AG08395 (cell line): ENCODE results near the gene PLXNA3.

ENCODE experiments used
- DNase-seq: peaks from one replicate; pipeline ENCODE4 v3.0.0; 2012; ENCODE audit warnings: mixed read lengths, low spot score

Gene PLXNA3

DNA sequence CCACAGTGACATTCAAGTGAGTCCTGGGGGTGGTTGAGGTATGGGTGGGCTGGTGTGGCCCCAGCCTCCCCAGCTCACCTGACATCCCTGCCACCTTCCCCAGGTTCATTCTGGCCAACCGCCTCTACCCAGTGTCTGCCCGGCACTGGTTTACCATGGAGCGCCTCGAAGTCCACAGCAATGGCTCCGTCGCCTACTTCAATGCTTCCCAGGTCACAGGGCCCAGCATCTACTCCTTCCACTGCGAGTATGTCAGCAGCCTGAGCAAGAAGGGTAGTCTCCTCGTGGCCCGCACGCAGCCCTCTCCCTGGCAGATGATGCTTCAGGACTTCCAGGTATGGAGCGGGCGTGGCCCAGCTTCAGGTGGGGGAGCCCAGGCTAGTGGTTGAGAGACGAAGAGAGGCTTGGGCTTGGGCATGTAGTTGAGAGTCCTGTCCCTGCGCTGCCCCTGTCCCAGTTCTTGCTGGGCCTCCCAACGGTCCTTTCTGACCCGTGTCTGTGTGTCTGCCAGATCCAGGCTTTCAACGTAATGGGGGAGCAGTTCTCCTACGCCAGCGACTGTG lies 22.8 kb upstream of the PLXNA3 start:
- no peak for DNase-seq

DNA sequence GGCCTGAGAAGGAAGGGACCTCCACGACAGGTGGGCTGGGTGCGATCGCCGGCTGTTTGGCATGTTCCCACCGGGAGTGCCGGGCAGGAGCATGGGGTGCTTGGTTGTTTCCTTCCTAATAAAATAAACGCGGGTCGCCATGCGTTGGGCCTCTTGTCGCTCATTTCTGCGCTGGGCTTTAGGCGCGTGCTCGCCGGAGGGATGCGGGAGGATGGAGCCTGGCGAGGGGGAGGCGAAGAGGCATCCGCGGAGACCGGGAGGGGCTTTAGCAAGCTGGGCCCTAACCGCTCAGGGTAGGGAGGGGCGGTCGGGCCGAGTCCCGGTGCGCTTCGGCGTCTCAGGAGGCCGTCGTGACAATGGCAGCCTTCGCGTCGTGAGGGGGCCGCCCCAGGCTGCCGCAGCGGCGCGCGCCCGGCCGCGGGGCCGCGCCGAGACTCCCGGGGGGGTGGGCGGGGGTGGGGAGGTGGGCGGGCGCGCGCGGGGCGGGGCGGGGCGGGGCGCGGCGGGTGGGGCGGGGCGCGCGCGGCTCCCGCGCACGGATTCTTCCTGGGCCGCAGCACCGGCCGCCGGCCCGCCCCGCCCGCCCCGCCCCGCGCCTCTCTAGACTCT lies 21.6 kb upstream of the PLXNA3 start:
- peak; percentile 65 for DNase-seq

DNA sequence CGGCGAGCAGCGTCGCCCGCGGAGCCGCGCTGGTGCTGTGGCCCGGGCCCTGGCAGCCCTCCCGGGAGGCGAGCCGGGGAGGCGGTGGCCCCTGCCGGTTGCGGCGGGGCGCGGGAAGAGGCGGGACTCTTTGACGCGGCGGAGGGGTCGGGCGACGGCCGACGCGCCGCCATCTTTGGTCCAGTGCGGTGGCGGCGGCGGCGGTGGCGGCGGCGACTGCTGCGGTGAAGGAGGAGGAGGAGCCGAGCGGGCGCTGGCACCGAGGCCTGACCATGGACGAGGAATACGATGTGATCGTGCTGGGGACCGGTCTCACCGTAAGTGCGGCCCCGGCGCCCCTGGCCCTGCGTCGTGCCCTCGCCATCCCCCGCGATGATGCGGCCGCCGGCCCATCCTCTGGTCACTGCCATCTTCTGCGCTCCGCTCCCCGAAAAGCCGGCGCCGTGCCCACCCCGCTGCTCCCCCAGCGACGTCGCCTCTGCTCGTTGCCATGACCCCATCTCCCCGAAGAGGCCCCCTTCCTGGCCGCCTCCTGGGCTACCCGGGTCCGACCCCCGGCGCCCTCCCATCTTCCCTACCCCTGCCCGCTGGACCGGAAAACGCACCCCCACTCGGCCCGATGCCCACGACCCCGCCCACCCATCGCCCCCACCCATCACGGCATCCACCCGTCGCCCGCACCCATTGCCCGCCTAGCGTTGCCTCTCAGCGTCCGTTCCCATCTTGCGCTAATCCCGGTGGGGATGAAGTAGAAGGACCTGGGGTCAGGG lies 20.9 kb upstream of the PLXNA3 start, which contains the start of gene GDI1:
Gene GDI1 (plus strand): TSS at position 172 of the 770 bp plus-strand sequence. CDS start 101 bp downstream, at position 273.
- peak; percentile 38 for DNase-seq

DNA sequence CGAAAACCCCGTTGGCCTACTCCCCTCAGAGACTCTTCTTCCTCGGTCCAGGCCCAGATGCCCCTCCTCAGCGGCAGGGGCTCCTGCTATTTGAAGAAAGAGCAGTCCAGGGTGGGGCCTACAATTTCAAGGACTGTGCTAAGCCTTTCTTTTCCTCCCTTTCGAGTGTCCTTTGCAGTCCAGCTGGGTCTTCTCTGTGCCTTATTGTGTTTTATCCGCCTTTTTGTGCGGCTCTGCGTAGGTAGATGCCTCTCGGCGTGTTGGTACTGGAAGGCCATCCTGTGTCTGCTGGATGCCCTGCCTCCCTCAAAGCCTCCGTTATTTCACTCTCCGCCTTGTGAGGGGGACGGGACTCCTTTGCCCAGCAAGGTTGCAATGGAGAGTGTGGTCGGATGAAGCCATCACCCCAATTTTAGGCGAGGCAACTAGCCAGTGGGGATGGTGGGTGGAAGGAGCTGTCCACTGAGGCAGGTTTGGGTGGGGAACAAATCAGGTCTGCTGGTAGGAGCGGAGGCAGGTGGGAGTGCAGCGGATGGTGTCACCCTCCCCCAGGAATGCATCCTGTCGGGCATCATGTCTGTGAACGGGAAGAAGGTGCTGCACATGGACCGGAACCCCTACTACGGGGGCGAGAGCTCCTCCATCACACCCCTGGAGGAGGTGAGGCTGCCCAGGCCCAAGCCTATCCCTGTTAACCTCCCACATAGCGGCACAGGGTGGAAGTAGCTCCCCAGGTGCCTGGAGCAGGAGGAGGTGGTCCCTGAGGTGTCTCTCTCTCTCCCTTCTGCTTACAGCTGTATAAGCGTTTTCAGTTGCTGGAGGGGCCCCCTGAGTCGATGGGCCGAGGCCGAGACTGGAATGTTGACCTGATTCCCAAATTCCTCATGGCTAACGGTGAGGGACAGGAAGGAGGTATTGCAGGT lies 19.8 kb upstream of the PLXNA3 start:
- no peak for DNase-seq

DNA sequence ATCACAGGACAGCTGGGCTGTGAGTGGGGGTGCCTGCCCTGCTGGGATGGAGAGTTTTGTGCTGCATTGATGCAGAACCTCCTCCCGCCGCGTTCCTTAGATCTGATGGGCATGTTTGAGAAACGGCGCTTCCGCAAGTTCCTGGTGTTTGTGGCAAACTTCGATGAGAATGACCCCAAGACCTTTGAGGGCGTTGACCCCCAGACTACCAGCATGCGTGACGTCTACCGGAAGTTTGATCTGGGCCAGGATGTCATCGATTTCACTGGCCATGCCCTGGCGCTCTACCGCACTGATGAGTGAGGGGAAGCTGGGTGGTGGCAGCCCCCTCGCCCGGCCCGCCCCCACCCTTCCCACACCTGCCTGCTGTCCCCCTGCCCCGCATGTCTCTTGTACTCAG lies 18.2 kb upstream of the PLXNA3 start:
- no peak for DNase-seq

DNA sequence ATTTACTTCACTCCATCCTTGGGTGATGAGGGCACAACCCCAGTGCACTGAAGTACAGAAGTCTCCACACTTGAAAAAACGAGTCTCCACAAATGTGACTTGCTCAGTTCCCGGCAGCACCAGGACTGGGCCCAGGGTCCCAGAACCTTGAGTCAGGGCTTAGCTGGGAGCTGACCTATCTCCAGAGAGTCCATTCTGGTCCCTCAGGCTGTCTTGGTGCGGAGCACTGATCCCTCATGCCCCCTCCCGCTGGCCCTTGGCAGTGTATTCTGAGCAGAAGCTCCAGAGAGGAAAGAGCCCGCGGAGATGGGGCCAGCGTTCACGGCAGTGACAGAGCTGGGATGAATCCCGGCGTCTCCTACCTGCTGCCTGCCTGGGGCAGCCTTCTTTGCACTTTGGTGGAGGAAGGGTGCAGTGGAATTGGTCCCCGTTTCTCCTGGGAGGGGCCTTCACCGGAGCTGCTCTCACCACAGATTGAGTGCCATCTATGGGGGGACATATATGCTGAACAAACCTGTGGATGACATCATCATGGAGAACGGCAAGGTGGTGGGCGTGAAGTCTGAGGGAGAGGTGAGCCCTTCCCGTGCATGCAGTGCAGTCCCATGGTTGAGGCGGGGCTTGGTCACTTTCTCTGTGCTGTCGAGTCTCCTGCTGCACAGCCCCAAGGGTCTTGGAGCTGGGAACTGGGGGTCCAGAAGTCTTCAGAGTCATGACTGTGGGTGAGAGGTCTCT lies 17.3 kb upstream of the PLXNA3 start:
- no peak for DNase-seq

DNA sequence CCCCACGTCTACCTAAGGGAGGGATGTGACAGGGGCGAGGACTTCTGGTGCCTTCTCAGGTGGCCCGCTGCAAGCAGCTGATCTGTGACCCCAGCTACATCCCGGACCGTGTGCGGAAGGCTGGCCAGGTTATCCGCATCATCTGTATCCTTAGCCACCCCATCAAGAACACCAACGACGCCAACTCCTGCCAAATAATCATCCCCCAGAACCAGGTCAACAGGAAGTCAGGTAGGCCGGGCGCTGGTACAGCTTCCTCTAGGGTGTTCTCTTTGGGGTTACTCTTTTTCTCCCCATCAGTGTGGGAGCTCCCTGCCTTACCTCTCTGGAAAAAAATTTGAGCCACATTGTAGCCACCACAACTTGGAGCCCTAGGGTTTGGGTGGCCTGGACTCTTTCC lies 16.5 kb upstream of the PLXNA3 start:
- DNase-seq = no peak

DNA sequence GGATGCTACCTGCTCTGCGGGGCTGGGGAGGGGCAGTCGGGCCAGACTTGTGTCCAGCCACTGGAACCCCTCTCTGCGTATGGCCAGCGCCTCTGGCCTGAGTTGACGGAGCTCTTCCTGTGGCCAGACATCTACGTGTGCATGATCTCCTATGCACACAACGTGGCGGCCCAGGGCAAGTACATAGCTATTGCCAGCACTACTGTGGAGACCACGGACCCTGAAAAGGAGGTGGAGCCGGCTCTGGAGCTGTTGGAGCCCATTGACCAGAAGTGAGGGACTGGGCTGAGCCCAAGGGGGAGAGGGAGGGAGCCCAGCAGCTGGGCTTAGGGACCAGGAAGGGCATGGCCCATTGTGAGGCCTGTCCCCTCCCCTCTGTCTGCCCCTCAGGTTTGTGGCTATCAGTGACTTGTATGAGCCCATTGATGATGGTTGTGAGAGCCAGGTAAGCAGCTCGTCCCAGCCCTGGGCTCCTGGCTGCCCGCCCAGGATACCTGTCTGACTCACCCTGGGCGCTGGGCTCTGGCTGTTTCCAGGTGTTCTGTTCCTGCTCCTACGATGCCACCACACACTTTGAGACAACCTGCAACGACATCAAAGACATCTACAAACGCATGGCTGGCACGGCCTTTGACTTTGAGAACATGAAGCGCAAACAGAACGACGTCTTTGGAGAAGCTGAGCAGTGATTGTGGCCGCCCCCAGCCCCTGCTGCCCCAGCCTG lies 15.9 kb upstream of the PLXNA3 start:
- no peak for DNase-seq

DNA sequence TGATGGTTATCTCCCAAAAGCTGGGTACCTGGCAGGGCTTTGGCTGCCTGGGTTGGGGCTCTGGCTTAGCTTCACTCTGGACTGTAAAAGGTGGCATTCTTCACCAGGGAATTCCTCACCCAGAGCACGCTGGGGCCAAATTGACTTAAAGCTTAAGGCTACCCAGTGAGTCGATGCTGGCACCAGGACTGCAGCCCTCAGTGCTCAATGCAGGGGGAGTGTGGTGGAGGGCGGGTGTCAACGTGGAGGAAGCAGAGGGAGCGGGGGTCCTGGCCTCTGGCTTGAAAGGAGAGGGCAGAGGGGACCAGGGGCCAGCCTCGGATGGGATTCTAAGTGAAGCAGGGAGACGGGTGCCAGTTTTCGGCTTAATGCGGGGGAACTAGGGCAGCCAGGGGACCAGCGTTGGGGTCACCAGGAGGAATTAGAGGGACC lies 14.6 kb upstream of the PLXNA3 start:
- DNase-seq = no peak

DNA sequence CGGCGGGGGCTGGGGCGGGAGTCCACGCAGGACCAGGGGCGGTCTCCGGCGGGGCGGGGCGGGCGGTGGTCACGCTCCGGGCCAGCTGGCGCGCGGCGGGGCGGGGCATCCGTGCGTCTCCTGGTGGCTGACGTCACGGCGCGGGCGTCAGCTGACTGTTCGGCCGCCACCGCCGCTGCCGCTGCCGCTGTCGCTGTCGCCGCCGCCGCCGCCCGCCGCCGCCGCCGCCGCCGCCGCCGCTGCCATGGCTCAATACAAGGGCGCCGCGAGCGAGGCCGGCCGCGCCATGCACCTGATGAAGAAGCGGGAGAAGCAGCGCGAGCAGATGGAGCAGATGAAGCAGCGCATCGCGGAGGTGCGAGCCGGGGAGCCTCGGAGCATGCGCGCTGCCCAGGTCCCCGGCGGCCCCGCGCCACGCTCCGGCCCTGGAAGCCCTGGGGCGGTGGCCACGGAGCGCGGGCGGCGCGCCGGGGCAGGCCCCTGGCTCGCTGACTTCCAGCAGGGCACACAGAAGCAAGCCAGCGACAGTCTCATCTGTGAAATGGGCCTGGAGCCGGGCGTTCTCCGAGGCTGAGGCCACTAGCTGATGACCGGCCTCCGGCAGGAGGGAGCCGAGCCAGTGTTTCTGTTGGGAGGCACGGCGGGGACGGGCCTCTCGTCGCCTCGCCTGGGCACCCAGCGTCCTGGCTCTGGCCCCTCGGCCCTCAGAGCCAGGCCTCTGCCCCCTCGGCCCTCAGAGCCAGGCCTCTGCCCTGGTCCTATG lies 13.9 kb upstream of the PLXNA3 start, which contains the start of gene FAM50A:
Gene FAM50A (plus strand): TSS at position 150 of the 763 bp plus-strand sequence. CDS start 95 bp downstream, at position 245.
- DNase-seq = peak; percentile 85

DNA sequence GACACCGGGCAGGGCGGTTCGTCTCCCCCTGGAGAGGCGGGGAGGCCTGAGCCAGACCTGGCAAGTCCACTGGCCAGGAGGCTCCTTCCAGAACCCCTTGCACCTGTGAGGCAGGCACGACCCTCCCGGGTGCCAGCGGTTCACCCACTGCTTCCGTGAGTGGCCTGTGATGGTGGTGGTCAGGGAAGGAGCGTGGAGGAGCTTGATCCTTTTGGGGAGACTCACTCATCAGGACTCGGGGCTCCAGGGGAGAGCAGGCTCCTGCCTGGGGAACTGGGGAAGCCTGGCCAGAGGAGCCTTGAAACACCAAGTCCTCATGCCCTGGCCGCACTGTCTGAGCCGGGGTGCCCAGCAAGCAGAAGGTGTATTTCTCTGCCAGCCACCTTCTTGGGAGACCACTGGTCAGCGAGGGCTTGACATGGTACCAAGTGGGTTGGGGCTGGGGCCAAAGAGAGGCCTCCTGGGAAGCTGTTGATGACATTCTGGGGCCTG lies 13.3 kb upstream of the PLXNA3 start:
- DNase-seq = no peak

DNA sequence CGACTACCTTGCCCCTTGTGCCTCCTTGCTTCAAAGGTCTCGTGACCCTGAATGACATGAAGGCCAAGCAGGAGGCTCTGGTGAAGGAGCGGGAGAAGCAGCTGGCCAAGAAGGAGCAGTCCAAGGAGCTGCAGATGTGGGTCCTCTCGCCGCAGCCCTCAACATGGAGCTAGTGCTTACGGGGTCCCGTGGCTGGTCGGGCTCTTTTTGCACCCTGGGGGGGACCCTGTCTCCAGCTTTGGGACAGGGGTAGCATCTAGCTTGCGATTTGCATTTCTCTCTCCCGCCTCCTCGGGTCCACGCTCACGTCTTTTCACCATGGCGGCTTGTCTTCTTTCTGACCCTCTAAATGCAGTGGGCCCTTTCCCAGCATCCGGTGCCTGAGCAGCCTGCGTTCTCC lies 12.3 kb upstream of the PLXNA3 start:
- DNase-seq = no peak

DNA sequence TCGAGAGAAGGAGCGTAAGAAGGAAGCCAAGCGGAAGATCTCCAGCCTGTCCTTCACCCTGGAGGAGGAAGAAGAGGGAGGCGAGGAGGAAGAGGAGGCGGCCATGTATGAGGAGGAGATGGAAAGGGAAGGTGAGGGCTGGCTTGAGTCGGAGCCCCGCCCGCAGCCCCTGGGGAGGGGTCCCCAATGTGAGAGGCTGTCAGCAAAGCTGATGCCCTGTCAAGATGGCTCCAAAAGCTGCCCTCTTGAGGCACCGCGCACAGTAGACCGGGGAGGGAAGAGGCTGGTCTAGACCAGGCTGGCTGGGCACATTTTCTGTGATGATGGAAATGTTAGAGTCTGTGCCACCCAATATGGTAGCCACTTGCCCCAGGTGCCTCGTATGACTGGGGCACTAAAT lies 11.7 kb upstream of the PLXNA3 start:
- DNase-seq = no peak

DNA sequence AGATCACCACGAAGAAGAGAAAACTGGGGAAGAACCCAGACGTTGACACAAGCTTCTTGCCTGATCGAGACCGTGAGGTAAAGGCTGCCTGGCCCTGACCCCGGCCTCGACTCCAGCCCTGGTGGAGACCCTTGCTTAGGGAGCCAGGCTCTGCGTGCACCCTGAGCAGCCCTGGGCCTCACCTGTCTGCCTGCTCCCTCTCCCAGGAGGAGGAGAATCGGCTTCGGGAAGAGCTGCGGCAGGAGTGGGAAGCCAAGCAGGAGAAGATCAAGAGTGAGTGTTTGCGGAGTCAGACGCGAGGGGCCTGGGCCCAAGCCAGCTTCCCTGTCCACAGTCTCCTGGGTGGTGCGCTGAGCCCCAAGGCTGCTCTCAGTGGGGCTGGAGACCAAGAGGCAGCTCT lies 9.6 kb upstream of the PLXNA3 start:
- DNase-seq = no peak

DNA sequence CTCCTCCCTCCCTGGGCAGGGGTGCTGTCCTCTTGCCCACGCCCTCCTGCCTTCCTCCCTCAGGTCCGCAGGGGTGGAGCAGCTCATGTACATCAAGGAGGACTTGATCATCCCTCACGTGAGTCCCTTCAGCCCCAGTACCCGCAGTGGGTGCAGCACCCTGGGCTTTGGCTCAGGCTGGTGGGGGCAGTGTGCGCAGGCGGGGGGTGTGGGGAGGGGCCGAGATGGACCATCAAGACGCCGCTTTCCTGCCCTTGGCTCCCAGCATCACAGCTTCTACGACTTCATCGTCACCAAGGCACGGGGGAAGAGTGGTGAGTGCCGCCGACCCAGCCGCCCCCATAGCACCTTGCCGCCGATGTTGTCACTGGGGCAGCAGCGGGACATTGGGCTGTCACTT lies 8.5 kb upstream of the PLXNA3 start:
- DNase-seq = no peak

DNA sequence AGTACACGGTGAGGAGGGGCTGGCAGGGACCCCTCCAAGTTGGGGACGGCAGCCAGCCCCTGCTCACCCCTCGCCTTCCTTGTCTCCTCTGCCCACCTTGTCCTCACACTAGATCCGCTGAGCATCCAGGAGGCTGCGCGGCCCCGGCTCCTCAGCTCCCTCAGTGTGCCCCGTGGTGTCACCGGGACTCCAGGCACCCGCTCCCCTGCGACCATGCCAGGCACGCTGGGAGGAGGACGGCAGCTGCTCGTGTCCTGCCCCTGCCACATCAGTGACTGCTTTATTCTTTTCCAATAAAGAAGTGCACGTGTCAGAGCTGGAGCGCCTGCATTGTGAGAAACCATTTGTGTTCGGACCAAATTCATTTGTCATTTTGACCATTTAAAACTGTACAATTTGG lies 7.8 kb upstream of the PLXNA3 start:
- DNase-seq = no peak

DNA sequence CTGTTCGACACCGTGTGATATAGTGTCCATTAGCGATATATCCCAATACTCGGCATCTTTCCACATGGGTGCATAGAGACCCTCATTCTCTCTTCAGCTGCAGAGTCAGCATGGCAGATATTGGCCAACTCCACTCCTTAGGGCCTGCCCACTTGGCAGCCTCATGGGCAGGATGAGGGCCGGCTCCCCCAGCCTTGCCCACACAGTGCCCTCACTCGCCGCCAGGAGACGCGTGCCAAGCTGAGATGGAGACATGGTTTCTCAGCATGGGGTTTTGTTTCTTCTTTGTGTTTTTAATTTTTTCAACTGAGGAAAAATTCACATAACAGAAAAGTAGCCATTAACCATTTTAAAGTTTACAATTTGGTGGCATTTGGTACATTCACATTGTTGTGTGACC lies 5.3 kb upstream of the PLXNA3 start:
- no peak for DNase-seq

DNA sequence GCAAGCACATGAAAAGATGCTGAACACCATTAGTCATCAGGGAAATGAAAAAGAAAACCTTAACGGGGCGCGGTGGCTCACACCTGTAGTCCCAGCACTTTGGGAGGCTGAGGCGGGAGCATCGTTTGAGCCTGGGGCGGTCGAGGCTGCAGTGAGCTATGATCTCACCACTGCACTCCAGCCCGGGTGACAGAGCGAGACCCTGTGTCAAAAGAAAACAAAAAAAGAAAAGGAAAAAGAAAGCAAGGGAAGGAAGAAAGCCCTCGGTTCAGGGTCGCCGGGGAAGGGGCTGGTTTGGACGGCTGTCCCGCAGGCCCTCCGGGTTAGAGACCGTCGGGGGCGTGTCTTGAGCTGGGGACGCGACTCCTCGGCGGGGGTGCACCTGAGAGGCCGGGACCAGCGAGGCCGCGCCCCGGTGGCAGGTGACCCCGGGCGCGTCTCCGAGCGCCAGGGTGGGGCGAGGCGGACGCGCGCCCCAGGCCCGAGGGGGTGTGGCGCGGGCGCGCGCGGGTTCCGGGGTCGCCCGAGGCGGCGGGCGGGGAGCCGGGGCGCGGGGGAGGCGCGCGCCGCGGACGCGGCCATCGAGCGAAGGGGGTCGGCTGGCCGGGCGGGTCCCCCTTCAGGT lies 478 bp upstream of the PLXNA3 start:
- peak; percentile 46 for DNase-seq
